K562 (cell line): ENCODE results near the gene IDH2. TPM values are rescaled to one million over a fixed set of nuclear protein-coding genes. Genes with fewer than 3 reads are reported as not detected.

Experiments
- BHLHE40 ChIP-seq: IDR thresholded peaks from 2 replicates; pipeline ENCODE4 v1.6.1; 2011; ENCODE audit warnings: low read length, improper control_type of control experiment
- EP400 ChIP-seq: fragments of 450-650 bp; IDR thresholded peaks from 2 replicates; pipeline ENCODE4 v1.6.1; 2017; ENCODE audit warnings: antibody characterized with exemption, mild to moderate bottlenecking, moderate library complexity
- GABPB1 ChIP-seq: sonication (generic); formaldehyde crosslinking; IDR thresholded peaks from 2 replicates; pipeline ENCODE4 v1.8.0; 2022; ENCODE audit warnings: mild to moderate bottlenecking, missing genetic modification reagents
- MAFK ChIP-seq: IDR thresholded peaks from 2 replicates; pipeline ENCODE4 v1.6.1; 2011; ENCODE audit warnings: low read length, improper control_type of control experiment
- MYBL2 ChIP-seq, 2 experiments: fragments of 450-650 bp in 1 of 2; sonication (generic) in 1 of 2; formaldehyde crosslinking in 1 of 2; IDR thresholded peaks; 2 replicates each; pipeline versions ENCODE4 v1.6.1 to v1.8.1; 2017 to 2022; ENCODE audit warnings: borderline replicate concordance in 1 of 2, inconsistent platforms in 1 of 2, low read depth in 1 of 2, mild to moderate bottlenecking in 1 of 2, missing genetic modification reagents in 1 of 2, moderate library complexity in 1 of 2
- SLC30A9 ChIP-seq: fragments of 250-450 bp; sonication (Bioruptor Pico); IDR thresholded peaks from 2 replicates; pipeline ENCODE4 v1.8.0; 2022; ENCODE audit warnings: mild to moderate bottlenecking, moderate library complexity
- ZNF24 ChIP-seq: fragments of 450-650 bp; IDR thresholded peaks from 2 replicates; pipeline ENCODE4 v1.6.1; 2016
- polyA plus RNA-seq, 8 experiments: library from polyadenylated mRNA; depleted of rRNA in 4 of 8; stranded (reverse) in 5 of 8; unstranded in 3 of 8; fragments of >200 nt; fragmentation: Nextera tagmentation in 2 of 8; fragmentation: Illumina TruSeq in 1 of 8; extraction: Ambion mirVana in 2 of 8; extraction: Trizol in 1 of 8; gene quantifications; 2 replicates each; pipeline versions ENCODE4 v1.2.1 to v1.2.3, GENCODE V29; 2011 to 2014; ENCODE audit warnings: inconsistent platforms in 1 of 8, missing spikeins in 1 of 8
- total RNA-seq, 7 experiments: library from RNA; depleted of rRNA in 6 of 7; stranded (reverse); fragments of >200 nt in 6 of 7; fragmentation: Illumina TruSeq in 2 of 7; extraction: Trizol in 2 of 7; gene quantifications; 2 replicates each; pipeline versions ENCODE4 v1.2.1 to v1.2.3, GENCODE V29; 2011 to 2021; ENCODE audit warnings: low replicate concordance in 1 of 7
- TF ChIP-seq, protein P1 (sequence below), 2 experiments: fragments of 450-650 bp; formaldehyde crosslinking in 1 of 2; IDR thresholded peaks; 2 replicates each; pipeline versions ENCODE4 v1.4.0 to v1.6.1; 2014 to 2020; ENCODE audit warnings: mild to moderate bottlenecking in 2 of 2, borderline replicate concordance in 1 of 2, low read depth in 1 of 2
- TF ChIP-seq, protein P2 (sequence below), 2 experiments: fragments of 450-650 bp in 1 of 2; sonication (generic) in 1 of 2; formaldehyde crosslinking in 1 of 2; IDR thresholded peaks in 1 of 2; conservative IDR thresholded peaks in 1 of 2; 2 replicates each; pipeline versions ENCODE4 v1.6.1 to v1.8.1; 2016 to 2023; ENCODE audit warnings: mild to moderate bottlenecking in 2 of 2, moderate library complexity in 2 of 2, inconsistent platforms in 1 of 2, missing genetic modification reagents in 1 of 2
- TF ChIP-seq, protein P3 (sequence below): IDR thresholded peaks from 2 replicates; pipeline ENCODE4 v1.6.1; 2016; ENCODE audit warnings: missing genetic modification characterization, missing compliant biosample characterization
- TF ChIP-seq, protein P4 (sequence below): sonication (generic); formaldehyde crosslinking; IDR thresholded peaks from 2 replicates; pipeline ENCODE4 v1.8.0; 2023; ENCODE audit warnings: mild to moderate bottlenecking, missing genetic modification reagents
- TF ChIP-seq, protein P5 (sequence below): fragments of 450-650 bp; IDR thresholded peaks from 2 replicates; pipeline ENCODE4 v1.6.1; 2016; ENCODE audit warnings: low read depth, mild to moderate bottlenecking, moderate library complexity

IDH2 gene
- total and polyA plus RNA-seq, 9 of the 15 experiments (the other 6 are each of a cell fraction or from before 2014, with no cell fraction given) = 0.70 to 99.9 (median 59.2) TPM

DNA sequence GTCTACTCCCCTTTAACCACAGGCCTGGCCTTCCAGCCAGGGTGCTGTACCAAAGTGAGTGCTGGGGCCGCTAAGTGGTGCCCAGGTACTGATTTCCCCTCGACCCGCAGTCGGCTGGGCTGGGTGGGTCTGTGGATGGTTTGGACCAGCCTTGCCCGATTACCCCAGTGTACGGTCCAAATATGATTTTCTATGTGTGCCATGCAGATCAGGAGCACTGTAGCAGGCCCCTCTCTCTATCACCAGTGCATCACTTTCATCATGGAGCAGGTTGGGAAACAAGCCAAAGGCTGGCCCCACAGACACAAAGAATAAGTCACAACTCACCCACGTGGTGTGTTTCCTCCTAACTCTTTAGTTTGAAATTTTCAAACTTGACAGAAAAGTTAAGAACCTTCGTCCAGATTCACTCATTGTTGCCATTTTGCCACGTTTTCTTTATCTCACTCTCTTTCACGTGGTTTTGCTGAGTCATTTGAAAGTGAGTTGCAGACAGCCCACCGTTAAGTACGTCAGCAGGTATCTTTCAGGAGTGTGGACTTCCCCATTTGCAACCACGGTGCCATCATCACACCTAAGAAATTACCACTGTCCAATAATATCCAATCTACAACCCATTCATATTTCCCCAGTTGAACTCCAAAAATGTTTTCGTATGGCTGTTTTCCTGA lies 64.2 kb downstream of the IDH2 start (continued):
- TF ChIP-seq, protein P1, sequence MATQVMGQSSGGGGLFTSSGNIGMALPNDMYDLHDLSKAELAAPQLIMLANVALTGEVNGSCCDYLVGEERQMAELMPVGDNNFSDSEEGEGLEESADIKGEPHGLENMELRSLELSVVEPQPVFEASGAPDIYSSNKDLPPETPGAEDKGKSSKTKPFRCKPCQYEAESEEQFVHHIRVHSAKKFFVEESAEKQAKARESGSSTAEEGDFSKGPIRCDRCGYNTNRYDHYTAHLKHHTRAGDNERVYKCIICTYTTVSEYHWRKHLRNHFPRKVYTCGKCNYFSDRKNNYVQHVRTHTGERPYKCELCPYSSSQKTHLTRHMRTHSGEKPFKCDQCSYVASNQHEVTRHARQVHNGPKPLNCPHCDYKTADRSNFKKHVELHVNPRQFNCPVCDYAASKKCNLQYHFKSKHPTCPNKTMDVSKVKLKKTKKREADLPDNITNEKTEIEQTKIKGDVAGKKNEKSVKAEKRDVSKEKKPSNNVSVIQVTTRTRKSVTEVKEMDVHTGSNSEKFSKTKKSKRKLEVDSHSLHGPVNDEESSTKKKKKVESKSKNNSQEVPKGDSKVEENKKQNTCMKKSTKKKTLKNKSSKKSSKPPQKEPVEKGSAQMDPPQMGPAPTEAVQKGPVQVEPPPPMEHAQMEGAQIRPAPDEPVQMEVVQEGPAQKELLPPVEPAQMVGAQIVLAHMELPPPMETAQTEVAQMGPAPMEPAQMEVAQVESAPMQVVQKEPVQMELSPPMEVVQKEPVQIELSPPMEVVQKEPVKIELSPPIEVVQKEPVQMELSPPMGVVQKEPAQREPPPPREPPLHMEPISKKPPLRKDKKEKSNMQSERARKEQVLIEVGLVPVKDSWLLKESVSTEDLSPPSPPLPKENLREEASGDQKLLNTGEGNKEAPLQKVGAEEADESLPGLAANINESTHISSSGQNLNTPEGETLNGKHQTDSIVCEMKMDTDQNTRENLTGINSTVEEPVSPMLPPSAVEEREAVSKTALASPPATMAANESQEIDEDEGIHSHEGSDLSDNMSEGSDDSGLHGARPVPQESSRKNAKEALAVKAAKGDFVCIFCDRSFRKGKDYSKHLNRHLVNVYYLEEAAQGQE (IDR thresholded peaks at IDR 0.05; ENCODE audit: borderline replicate concordance) = peak; percentile 13; the same call in 1 of the 2 replicates
- TF ChIP-seq, protein P1 (CRISPR knock-in tag; IDR thresholded peaks at IDR 0.05; ENCODE audit: low read depth) = 0 out of 2 replicates have a peak, but pooled peaks have one; percentile 29
- TF ChIP-seq, protein P2, sequence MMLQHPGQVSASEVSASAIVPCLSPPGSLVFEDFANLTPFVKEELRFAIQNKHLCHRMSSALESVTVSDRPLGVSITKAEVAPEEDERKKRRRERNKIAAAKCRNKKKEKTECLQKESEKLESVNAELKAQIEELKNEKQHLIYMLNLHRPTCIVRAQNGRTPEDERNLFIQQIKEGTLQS (IDR thresholded peaks at IDR 0.05) = peak; percentile 85
- TF ChIP-seq, protein P2 (CRISPR knock-in tag; conservative IDR thresholded peaks at IDR 0.05) = no peak
- TF ChIP-seq, protein P3, sequence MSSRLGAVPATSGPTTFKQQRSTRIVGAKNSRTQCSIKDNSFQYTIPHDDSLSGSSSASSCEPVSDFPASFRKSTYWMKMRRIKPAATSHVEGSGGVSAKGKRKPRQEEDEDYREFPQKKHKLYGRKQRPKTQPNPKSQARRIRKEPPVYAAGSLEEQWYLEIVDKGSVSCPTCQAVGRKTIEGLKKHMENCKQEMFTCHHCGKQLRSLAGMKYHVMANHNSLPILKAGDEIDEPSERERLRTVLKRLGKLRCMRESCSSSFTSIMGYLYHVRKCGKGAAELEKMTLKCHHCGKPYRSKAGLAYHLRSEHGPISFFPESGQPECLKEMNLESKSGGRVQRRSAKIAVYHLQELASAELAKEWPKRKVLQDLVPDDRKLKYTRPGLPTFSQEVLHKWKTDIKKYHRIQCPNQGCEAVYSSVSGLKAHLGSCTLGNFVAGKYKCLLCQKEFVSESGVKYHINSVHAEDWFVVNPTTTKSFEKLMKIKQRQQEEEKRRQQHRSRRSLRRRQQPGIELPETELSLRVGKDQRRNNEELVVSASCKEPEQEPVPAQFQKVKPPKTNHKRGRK (tag) = no peak
- TF ChIP-seq MYBL2 (IDR thresholded peaks at IDR 0.05; ENCODE audit: low read depth) = peak; percentile 47; the same call in 1 of the 2 replicates
- no peak for TF ChIP-seq MYBL2 (CRISPR knock-in tag; IDR thresholded peaks at IDR 0.05; ENCODE audit: borderline replicate concordance)
- TF ChIP-seq, protein P4, sequence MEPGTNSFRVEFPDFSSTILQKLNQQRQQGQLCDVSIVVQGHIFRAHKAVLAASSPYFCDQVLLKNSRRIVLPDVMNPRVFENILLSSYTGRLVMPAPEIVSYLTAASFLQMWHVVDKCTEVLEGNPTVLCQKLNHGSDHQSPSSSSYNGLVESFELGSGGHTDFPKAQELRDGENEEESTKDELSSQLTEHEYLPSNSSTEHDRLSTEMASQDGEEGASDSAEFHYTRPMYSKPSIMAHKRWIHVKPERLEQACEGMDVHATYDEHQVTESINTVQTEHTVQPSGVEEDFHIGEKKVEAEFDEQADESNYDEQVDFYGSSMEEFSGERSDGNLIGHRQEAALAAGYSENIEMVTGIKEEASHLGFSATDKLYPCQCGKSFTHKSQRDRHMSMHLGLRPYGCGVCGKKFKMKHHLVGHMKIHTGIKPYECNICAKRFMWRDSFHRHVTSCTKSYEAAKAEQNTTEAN (CRISPR knock-in tag) = no peak
- TF ChIP-seq ZNF24 = peak; percentile 86; the same call in 1 of the 2 replicates
- TF ChIP-seq SLC30A9 = no peak
- TF ChIP-seq BHLHE40 = peak; percentile 24; the same call in 1 of the 2 replicates
- peak; percentile 97 for TF ChIP-seq MAFK
- TF ChIP-seq EP400 = peak; percentile 73
- TF ChIP-seq GABPB1 (CRISPR knock-in tag) = 0 out of 2 replicates have a peak, but pooled peaks have one; percentile 32
- TF ChIP-seq, protein P5, sequence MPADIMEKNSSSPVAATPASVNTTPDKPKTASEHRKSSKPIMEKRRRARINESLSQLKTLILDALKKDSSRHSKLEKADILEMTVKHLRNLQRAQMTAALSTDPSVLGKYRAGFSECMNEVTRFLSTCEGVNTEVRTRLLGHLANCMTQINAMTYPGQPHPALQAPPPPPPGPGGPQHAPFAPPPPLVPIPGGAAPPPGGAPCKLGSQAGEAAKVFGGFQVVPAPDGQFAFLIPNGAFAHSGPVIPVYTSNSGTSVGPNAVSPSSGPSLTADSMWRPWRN = 0 out of 2 replicates have a peak, but pooled peaks have one; percentile 44
